ENCODE data around the gene EXT2.

- TF ChIP-seq CTCF (IDR thresholded peaks at IDR 0.05; ENCODE audit: low read depth, low read length, poor library complexity, severe bottlenecking): no peak
- no peak for TF ChIP-seq EZH2phosphoT487 (IDR thresholded peaks at IDR 0.05; ENCODE audit: borderline replicate concordance, low read length)
Measured at GRCh38 chr11:44186321-44186930, 90.9 kb downstream of the EXT2 start.

Data from DOHH2 (cell line).